Activated CD4-positive, alpha-beta memory T cell treated with anti-CD3 and anti-CD28 coated beads for 36 hours (primary cell): Measurements from ENCODE around the gene COL16A1. TPM values are rescaled to one million over a fixed set of nuclear protein-coding genes. Genes with fewer than 3 reads are reported as not detected.

Source experiments
- CTCF ChIA-PET: fragments of 350-600 bp; sonication (Branson Sonifier 250); formaldehyde crosslinking; loops from one replicate; lab custom pipeline; 2021; ENCODE audit warnings: antibody characterized with exemption, inconsistent platforms; lab: Charles Lee
- POLR2A ChIA-PET: fragments of 350-600 bp; sonication (Branson Sonifier 250); formaldehyde crosslinking; loops from one replicate; lab custom pipeline; 2021; ENCODE audit warnings: antibody characterized with exemption; lab: Charles Lee
- DNase-seq: peaks from one replicate; pipeline ENCODE4 v3.0.0-alpha.2; 2020
- H3K27ac Mint-ChIP-seq: one replicate; pipeline ENCODE4 v1.8.0; 2021; ENCODE audit warnings: mixed read lengths
- H3K27me3 Mint-ChIP-seq: one replicate; pipeline ENCODE4 v1.8.0; 2021; ENCODE audit warnings: mixed read lengths
- H3K36me3 Mint-ChIP-seq: one replicate; pipeline ENCODE4 v1.8.0; 2021; ENCODE audit warnings: mixed read lengths
- H3K4me1 Mint-ChIP-seq: one replicate; pipeline ENCODE4 v1.8.0; 2021; ENCODE audit warnings: low read depth, mixed read lengths
- H3K4me3 Mint-ChIP-seq: one replicate; pipeline ENCODE4 v1.8.0; 2021; ENCODE audit warnings: mild to moderate bottlenecking, mixed read lengths
- H3K9me3 Mint-ChIP-seq: one replicate; pipeline ENCODE4 v1.8.0; 2021; ENCODE audit warnings: mixed read lengths
- intact Hi-C: fragments of 100-400 bp; cut with micrococcal nuclease; formaldehyde crosslinking; loops from one replicate; pipeline ENCODE4 v1.15.1; 2023
- total RNA-seq, 2 experiments: library from RNA; stranded (reverse); gene quantifications; one replicate each; pipeline ENCODE4 v1.2.3, GENCODE V29; 2021

The COL16A1 gene
- total RNA-seq, 2 experiments from 2014 or later = 0.12 to 0.45 TPM

- no peak for DNase-seq
- ChIA-PET POLR2A (no interaction called here), CTCF (interaction anchor here (0.8 to 7.7 kb wide), 5 partner anchors 9 to 129 kb away, joined by 3 to 139 read pairs (median 5); no protein-coding TSS in a partner anchor)
- Mint-ChIP-seq H3K36me3 (no peaks in the 10 kb centered on the region), H3K4me3 (no peak overlapping the region), H3K27ac (no peak overlapping the region), H3K27me3 (no peaks in the 10 kb centered on the region), H3K4me1 (no peaks in the 10 kb centered on the region), H3K9me3 (no peaks in the 10 kb centered on the region)
- intact Hi-C loops = no loop called here
Measured at GRCh38 chr1:31660871-31661455, 42.9 kb downstream of the COL16A1 start.

GRCh38 chr1:31659889-31660288 is 43.9 kb downstream of the COL16A1 start:
- ChIA-PET CTCF (interaction anchor here (0.9 kb wide), 1 partner anchor 129 kb away, joined by 3 read pairs; no protein-coding TSS in a partner anchor), POLR2A (no interaction called here)
- no peaks in the 10 kb centered on the region for H3K4me1 Mint-ChIP-seq
- no peaks in the 10 kb centered on the region for H3K36me3 Mint-ChIP-seq
- H3K9me3 Mint-ChIP-seq = no peaks in the 10 kb centered on the region
- H3K27ac Mint-ChIP-seq = no peak overlapping the region
- H3K4me3 Mint-ChIP-seq = no peak overlapping the region
- DNase-seq = no peak
- H3K27me3 Mint-ChIP-seq = no peaks in the 10 kb centered on the region
- intact Hi-C loops = no loop called here

GRCh38 chr1:31658721-31659120 is 45.1 kb downstream of the COL16A1 start:
- H3K27ac Mint-ChIP-seq = no peak overlapping the region
- H3K27me3 Mint-ChIP-seq = no peaks in the 10 kb centered on the region
- DNase-seq = no peak
- CTCF ChIA-PET = interaction anchor here (0.9 to 1.6 kb wide), 3 partner anchors 87 to 131 kb away, joined by 3 to 6 read pairs (median 3); no protein-coding TSS in a partner anchor
- no peaks in the 10 kb centered on the region for H3K4me1 Mint-ChIP-seq
- intact Hi-C loops = no loop called here
- H3K36me3 Mint-ChIP-seq = no peaks in the 10 kb centered on the region
- no peaks in the 10 kb centered on the region for H3K9me3 Mint-ChIP-seq
- POLR2A ChIA-PET = interaction anchor here (1.0 kb wide), 1 partner anchor 14 kb away, joined by 3 read pairs; the partner anchor contains the start of gene PEF1
- no peak overlapping the region for H3K4me3 Mint-ChIP-seq

GRCh38 chr1:31657972-31658510 is 45.8 kb downstream of the COL16A1 start:
- Mint-ChIP-seq H3K27me3 (no peaks in the 10 kb centered on the region), H3K4me3 (no peak overlapping the region), H3K9me3 (no peaks in the 10 kb centered on the region), H3K36me3 (no peaks in the 10 kb centered on the region), H3K27ac (no peak overlapping the region), H3K4me1 (no peaks in the 10 kb centered on the region)
- POLR2A ChIA-PET = no interaction called here
- no peak for DNase-seq
- intact Hi-C loops = no loop called here
- CTCF ChIA-PET = interaction anchor here (1.6 kb wide), 1 partner anchor 131 kb away, joined by 6 read pairs; no protein-coding TSS in a partner anchor

- CTCF ChIA-PET = no interaction called here
Measured at GRCh38 chr1:31657020-31657804, 46.6 kb downstream of the COL16A1 start.

GRCh38 chr1:31655756-31656155 is 48.1 kb downstream of the COL16A1 start:
- Mint-ChIP-seq H3K36me3 (no peaks in the 10 kb centered on the region), H3K4me3 (no peak overlapping the region), H3K9me3 (no peaks in the 10 kb centered on the region), H3K4me1 (no peaks in the 10 kb centered on the region), H3K27ac (no peak overlapping the region), H3K27me3 (no peaks in the 10 kb centered on the region)
- no peak for DNase-seq
- CTCF ChIA-PET = no interaction called here
- POLR2A ChIA-PET = no interaction called here
- intact Hi-C loops = no loop called here

More at GRCh38 chr1:31657020-31657804, 46.6 kb downstream of the COL16A1 start:
- no peak overlapping the region for H3K4me3 Mint-ChIP-seq
- no peaks in the 10 kb centered on the region for H3K27me3 Mint-ChIP-seq
- H3K36me3 Mint-ChIP-seq = no peaks in the 10 kb centered on the region
- no peak for DNase-seq
- POLR2A ChIA-PET = no interaction called here
- H3K9me3 Mint-ChIP-seq = no peaks in the 10 kb centered on the region
- no peaks in the 10 kb centered on the region for H3K4me1 Mint-ChIP-seq
- no peak overlapping the region for H3K27ac Mint-ChIP-seq
- intact Hi-C loops = no loop called here

- Mint-ChIP-seq H3K9me3 (no peaks in the 10 kb centered on the region), H3K27ac (no peak overlapping the region), H3K4me3 (no peak overlapping the region), H3K36me3 (no peaks in the 10 kb centered on the region), H3K27me3 (no peaks in the 10 kb centered on the region), H3K4me1 (no peaks in the 10 kb centered on the region)
- ChIA-PET CTCF (interaction anchor here (0.6 to 1.2 kb wide), 2 partner anchors 61 to 234 kb away, joined by 3 read pairs; no protein-coding TSS in a partner anchor), POLR2A (no interaction called here)
- intact Hi-C loops = no loop called here
- DNase-seq = no peak
Measured at GRCh38 chr1:31655104-31655503, 48.7 kb downstream of the COL16A1 start.

- Mint-ChIP-seq H3K27ac (no peak overlapping the region), H3K36me3 (no peaks in the 10 kb centered on the region), H3K27me3 (no peaks in the 10 kb centered on the region), H3K9me3 (no peaks in the 10 kb centered on the region), H3K4me3 (no peak overlapping the region), H3K4me1 (no peaks in the 10 kb centered on the region)
- no peak for DNase-seq
- intact Hi-C loops = no loop called here
- POLR2A ChIA-PET = no interaction called here
- CTCF ChIA-PET = interaction anchor here (0.6 to 1.2 kb wide), 2 partner anchors 62 to 234 kb away, joined by 3 read pairs; no protein-coding TSS in a partner anchor
Measured at GRCh38 chr1:31654474-31654776, 49.4 kb downstream of the COL16A1 start.

GRCh38 chr1:31653717-31654473 is 49.9 kb downstream of the COL16A1 start:
- intact Hi-C loops = no loop called here
- Mint-ChIP-seq H3K36me3 (no peaks in the 10 kb centered on the region), H3K4me3 (no peak overlapping the region), H3K4me1 (no peaks in the 10 kb centered on the region), H3K27me3 (no peaks in the 10 kb centered on the region), H3K27ac (no peak overlapping the region), H3K9me3 (no peaks in the 10 kb centered on the region)
- no peak for DNase-seq
- POLR2A ChIA-PET = no interaction called here
- CTCF ChIA-PET = interaction anchor here (1.2 kb wide), 1 partner anchor 62 kb away, joined by 3 read pairs; no protein-coding TSS in a partner anchor

- H3K4me1 Mint-ChIP-seq = no peaks in the 10 kb centered on the region
- intact Hi-C loops = no loop called here
- POLR2A ChIA-PET = interaction anchor here (0.8 kb wide), 1 partner anchor 11 kb away, joined by 3 read pairs; no protein-coding TSS in a partner anchor
- H3K27ac Mint-ChIP-seq = no peak overlapping the region
- no peak for DNase-seq
- no peaks in the 10 kb centered on the region for H3K9me3 Mint-ChIP-seq
- H3K36me3 Mint-ChIP-seq = no peaks in the 10 kb centered on the region
- CTCF ChIA-PET = no interaction called here
- H3K27me3 Mint-ChIP-seq = no peaks in the 10 kb centered on the region
- no peak overlapping the region for H3K4me3 Mint-ChIP-seq
Measured at GRCh38 chr1:31652891-31653499, 50.8 kb downstream of the COL16A1 start.

- ChIA-PET CTCF (interaction anchor here (1.0 to 1.1 kb wide), 2 partner anchors 34 to 93 kb away, joined by 3 to 4 read pairs; partner anchors contain the start of gene HCRTR1), POLR2A (no interaction called here)
- Mint-ChIP-seq H3K9me3 (no peaks in the 10 kb centered on the region), H3K27me3 (no peaks in the 10 kb centered on the region), H3K4me1 (no peaks in the 10 kb centered on the region), H3K36me3 (no peaks in the 10 kb centered on the region), H3K4me3 (no peak overlapping the region), H3K27ac (no peak overlapping the region)
- intact Hi-C loops = no loop called here
- DNase-seq = no peak
Measured at GRCh38 chr1:31651766-31652165, 52.1 kb downstream of the COL16A1 start.
